ENCODE results near the gene ACOX1.
A peak's percentile ranks its signal among the peaks of the same experiment; 100 is the strongest.

The ACOX1 gene

GRCh38 chr17:75927286-75927922 lies 51.6 kb downstream of the ACOX1 start:
- no peak for DNase-seq
- no peaks in the 10 kb centered on the region for H3K9me3 Mint-ChIP-seq
- H3K27me3 Mint-ChIP-seq (ENCODE audit: low read depth, poor library complexity): peaks cover 3% of the 10 kb centered on the region
- no peak overlapping the region for H3K4me3 Mint-ChIP-seq
- peaks cover 9% of the 10 kb centered on the region for H3K36me3 Mint-ChIP-seq (ENCODE audit: low read depth)
- peak; percentile 35 for TF ChIP-seq CTCF (IDR thresholded peaks at IDR 0.05)
- peaks cover 23% of the 10 kb centered on the region for H3K4me1 Mint-ChIP-seq
- H3K27ac Mint-ChIP-seq: no peak overlapping the region

GRCh38 chr17:75926456-75926855 lies 52.5 kb downstream of the ACOX1 start:
- H3K9me3 Mint-ChIP-seq: no peaks in the 10 kb centered on the region
- H3K4me3 Mint-ChIP-seq: no peak overlapping the region
- peaks cover 3% of the 10 kb centered on the region for H3K27me3 Mint-ChIP-seq (ENCODE audit: low read depth, poor library complexity)
- no peak for DNase-seq
- peaks cover 27% of the 10 kb centered on the region for H3K4me1 Mint-ChIP-seq
- H3K36me3 Mint-ChIP-seq (ENCODE audit: low read depth): peaks cover 5% of the 10 kb centered on the region
- TF ChIP-seq CTCF (IDR thresholded peaks at IDR 0.05): no peak
- no peak overlapping the region for H3K27ac Mint-ChIP-seq

GRCh38 chr17:75925912-75926311 lies 53.1 kb downstream of the ACOX1 start:
- H3K9me3 Mint-ChIP-seq: no peaks in the 10 kb centered on the region
- DNase-seq: no peak
- TF ChIP-seq CTCF (IDR thresholded peaks at IDR 0.05): no peak
- H3K4me3 Mint-ChIP-seq: no peak overlapping the region
- peaks cover 5% of the 10 kb centered on the region for H3K36me3 Mint-ChIP-seq (ENCODE audit: low read depth)
- no peak overlapping the region for H3K27ac Mint-ChIP-seq
- H3K4me1 Mint-ChIP-seq: peaks cover 27% of the 10 kb centered on the region
- peaks cover 3% of the 10 kb centered on the region for H3K27me3 Mint-ChIP-seq (ENCODE audit: low read depth, poor library complexity)

- peaks cover 24% of the 10 kb centered on the region for H3K4me1 Mint-ChIP-seq
- peak overlapping the region; percentile 42 for H3K27ac Mint-ChIP-seq
- peaks cover 3% of the 10 kb centered on the region for H3K27me3 Mint-ChIP-seq (ENCODE audit: low read depth, poor library complexity)
- TF ChIP-seq CTCF (IDR thresholded peaks at IDR 0.05): no peak
- H3K9me3 Mint-ChIP-seq: no peaks in the 10 kb centered on the region
- no peak for DNase-seq
- peaks cover 5% of the 10 kb centered on the region for H3K36me3 Mint-ChIP-seq (ENCODE audit: low read depth)
- H3K4me3 Mint-ChIP-seq: no peak overlapping the region
These were observed 53.9 kb downstream of the ACOX1 start for GRCh38 chr17:75925103-75925502.

GRCh38 chr17:75922963-75923874 lies 55.7 kb downstream of the ACOX1 start:
- no peaks in the 10 kb centered on the region for H3K9me3 Mint-ChIP-seq
- no peak for DNase-seq
- H3K27me3 Mint-ChIP-seq (ENCODE audit: low read depth, poor library complexity): peaks cover 3% of the 10 kb centered on the region
- H3K4me1 Mint-ChIP-seq: peaks cover 12% of the 10 kb centered on the region
- H3K4me3 Mint-ChIP-seq: no peak overlapping the region
- H3K36me3 Mint-ChIP-seq (ENCODE audit: low read depth): peaks cover 4% of the 10 kb centered on the region
- peak overlapping the region; percentile 48 for H3K27ac Mint-ChIP-seq
- no peak for TF ChIP-seq CTCF (IDR thresholded peaks at IDR 0.05)
